Peyer's patch (tissue), 4 donors: ENCODE results near the gene P2RX1. TPM values are rescaled to one million over a fixed set of nuclear protein-coding genes. Genes with fewer than 3 reads are reported as not detected.
A peak's percentile ranks its signal among the peaks of the same experiment; 100 is the strongest.

Experiments used
- DNase-seq, 3 donors: peaks; one replicate each; pipeline ENCODE4 v3.0.0-alpha.2; 2017 to 2019
- H3K27ac ChIP-seq, 4 donors: fragments of 200-600 bp; sonication (generic); one replicate each; pipeline ENCODE4 v1.5.1; 2016 to 2019
- H3K27me3 ChIP-seq, 2 donors: fragments of 200-600 bp; sonication (generic); one replicate each; pipeline ENCODE4 v1.5.1; 2019
- H3K36me3 ChIP-seq, 3 donors: fragments of 200-600 bp; sonication (generic); one replicate each; pipeline ENCODE4 v1.5.1; 2016 to 2019
- H3K4me1 ChIP-seq, 4 donors: fragments of 200-600 bp; sonication (generic); one replicate each; pipeline ENCODE4 v1.5.1; 2016 to 2019
- H3K4me3 ChIP-seq, 4 donors: fragments of 200-600 bp; sonication (generic); 1 replicate in 3 of 4; 2 replicates in 1 of 4; pipeline ENCODE4 v1.5.1; 2016 to 2019; ENCODE audit warnings: mild to moderate bottlenecking in 1 of 4
- H3K9me3 ChIP-seq, 4 donors: fragments of 200-600 bp; sonication (generic); one replicate each; pipeline ENCODE4 v1.5.1; 2016 to 2019; ENCODE audit warnings: mild to moderate bottlenecking in 1 of 4
- CTCF ChIP-seq, 6 experiments: fragments of 450-650 bp in 4 of 6; fragments of 200-600 bp in 2 of 6; sonication (generic) in 1 of 6; IDR thresholded peaks; one replicate each; pipeline ENCODE4 v1.5.1; 2017 to 2019; ENCODE audit warnings: antibody characterized with exemption in 6 of 6, mild to moderate bottlenecking in 3 of 6, moderate library complexity in 1 of 6
- POLR2A ChIP-seq, 2 donors: fragments of 450-650 bp; IDR thresholded peaks; one replicate each; pipeline ENCODE4 v1.5.1; 2017; ENCODE audit warnings: antibody characterized with exemption in 2 of 2, mild to moderate bottlenecking in 2 of 2, moderate library complexity in 2 of 2
- total RNA-seq, 4 donors: library from RNA; depleted of rRNA; stranded (reverse); fragments of >200 nt; gene quantifications; one replicate each; pipeline ENCODE4 v1.1.0, GENCODE V29; 2016

The P2RX1 gene
- total RNA-seq, 4 donors from 2014 or later: 0.88 to 27.2 (median 4.3) TPM

DNA sequence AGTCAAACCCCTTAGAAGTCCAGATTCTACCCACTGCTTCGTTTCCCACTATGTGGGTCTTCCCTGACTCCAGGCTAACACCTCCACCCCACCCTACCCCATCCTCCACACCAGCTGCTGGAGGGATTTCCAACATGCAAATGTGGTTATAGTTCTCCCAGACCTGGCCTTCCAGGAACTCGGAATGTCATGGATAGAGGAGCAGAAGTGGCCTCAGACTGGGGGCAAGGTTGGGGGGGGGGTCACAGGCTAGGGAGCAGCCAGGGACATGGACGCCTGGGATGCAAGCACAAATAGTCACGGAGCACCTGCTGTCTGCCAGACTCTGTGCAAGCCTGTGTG is 25.4 kb downstream of the P2RX1 start:
- H3K4me3 ChIP-seq: no peak overlapping the region
- DNase-seq: no peak
- no peaks in the 10 kb centered on the region for H3K9me3 ChIP-seq
- H3K4me1 ChIP-seq: peaks cover 13 to 66% (median 38%) of the 10 kb centered on the region in 4 donors
- no peaks in the 10 kb centered on the region for H3K36me3 ChIP-seq
- TF ChIP-seq POLR2A (IDR thresholded peaks at IDR 0.05): no peak
- no peak for TF ChIP-seq CTCF (IDR thresholded peaks at IDR 0.05)
- H3K27me3 ChIP-seq: no peaks in the 10 kb centered on the region
- H3K27ac ChIP-seq: peak overlapping the region in 2 of 4 donors; percentile 86 to 87

- H3K27ac ChIP-seq: peak overlapping the region; percentile 47 to 87 (median 68)
- no peaks in the 10 kb centered on the region for H3K9me3 ChIP-seq
- H3K27me3 ChIP-seq: no peaks in the 10 kb centered on the region
- TF ChIP-seq POLR2A (IDR thresholded peaks at IDR 0.05) (no peak), CTCF (IDR thresholded peaks at IDR 0.05) (no peak)
- H3K4me1 ChIP-seq: peaks cover 13 to 60% (median 38%) of the 10 kb centered on the region in 4 donors
- H3K4me3 ChIP-seq: no peak overlapping the region
- DNase-seq: peak in 1 of 3 donors; percentile 69
- H3K36me3 ChIP-seq: no peaks in the 10 kb centered on the region
Observed at GRCh38 chr17:3890082-3890877, 26.0 kb downstream of the P2RX1 start.

- TF ChIP-seq CTCF (IDR thresholded peaks at IDR 0.05): no peak
- TF ChIP-seq POLR2A (IDR thresholded peaks at IDR 0.05): no peak
- peak overlapping the region; percentile 47 to 87 (median 80) for H3K27ac ChIP-seq
- H3K4me3 ChIP-seq: no peak overlapping the region
- H3K27me3 ChIP-seq: no peaks in the 10 kb centered on the region
- H3K9me3 ChIP-seq: no peaks in the 10 kb centered on the region
- DNase-seq: no peak
- peaks cover 10 to 52% (median 36%) of the 10 kb centered on the region in 4 donors for H3K4me1 ChIP-seq
- H3K36me3 ChIP-seq: peaks cover 0 to 8% (median 0%) of the 10 kb centered on the region in 3 donors
Observed at GRCh38 chr17:3889325-3890012, 26.8 kb downstream of the P2RX1 start.

GRCh38 chr17:3888343-3889171 is 27.7 kb downstream of the P2RX1 start:
- DNase-seq: peak in 2 of 3 donors; percentile 80 to 81
- Histone ChIP-seq H3K36me3 (peaks cover 0 to 17% (median 0%) of the 10 kb centered on the region in 3 donors), H3K4me1 (peaks cover 5 to 46% (median 32%) of the 10 kb centered on the region in 4 donors), H3K27me3 (no peaks in the 10 kb centered on the region), H3K27ac (peak overlapping the region; percentile 74 to 87 (median 80)), H3K4me3 (no peak overlapping the region), H3K9me3 (no peaks in the 10 kb centered on the region)
- TF ChIP-seq POLR2A (IDR thresholded peaks at IDR 0.05) (no peak), CTCF (IDR thresholded peaks at IDR 0.05) (no peak)

DNA sequence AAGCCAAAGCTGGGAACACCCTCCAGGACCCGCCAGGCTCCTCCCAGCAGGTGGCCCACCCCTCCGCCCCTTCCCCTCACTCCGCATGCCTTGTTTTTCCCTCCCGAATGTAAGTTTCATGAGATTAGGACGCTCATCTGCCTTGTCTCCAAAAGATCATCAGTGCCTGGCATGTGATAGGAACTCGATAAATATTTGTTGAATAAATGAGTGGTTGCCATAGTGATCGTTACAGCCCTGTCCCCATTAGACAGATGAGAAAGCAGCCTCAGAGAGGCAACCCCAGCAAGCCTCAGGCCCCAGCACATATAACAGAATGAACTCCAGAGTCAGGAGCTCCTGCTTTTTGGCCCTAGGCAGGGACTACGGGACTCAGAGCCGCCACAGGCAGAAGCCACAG is 28.5 kb downstream of the P2RX1 start:
- Histone ChIP-seq H3K9me3 (no peaks in the 10 kb centered on the region), H3K4me3 (no peak overlapping the region), H3K36me3 (peaks cover 0 to 17% (median 0%) of the 10 kb centered on the region in 3 donors), H3K4me1 (peaks cover 5 to 46% (median 29%) of the 10 kb centered on the region in 4 donors), H3K27ac (peak overlapping the region; percentile 74 to 87 (median 80)), H3K27me3 (no peaks in the 10 kb centered on the region)
- no peak for DNase-seq
- TF ChIP-seq CTCF (IDR thresholded peaks at IDR 0.05) (no peak), POLR2A (IDR thresholded peaks at IDR 0.05) (no peak)
